Measurements from ENCODE around the gene DOP1B. TPM values are rescaled to one million over a fixed set of nuclear protein-coding genes. Genes with fewer than 3 reads are reported as not detected.

Gene DOP1B
- total and polyA plus RNA-seq, 2 of the 4 experiments (the other 2 are of a cell fraction), result 8.8 to 13.0 TPM

DNA sequence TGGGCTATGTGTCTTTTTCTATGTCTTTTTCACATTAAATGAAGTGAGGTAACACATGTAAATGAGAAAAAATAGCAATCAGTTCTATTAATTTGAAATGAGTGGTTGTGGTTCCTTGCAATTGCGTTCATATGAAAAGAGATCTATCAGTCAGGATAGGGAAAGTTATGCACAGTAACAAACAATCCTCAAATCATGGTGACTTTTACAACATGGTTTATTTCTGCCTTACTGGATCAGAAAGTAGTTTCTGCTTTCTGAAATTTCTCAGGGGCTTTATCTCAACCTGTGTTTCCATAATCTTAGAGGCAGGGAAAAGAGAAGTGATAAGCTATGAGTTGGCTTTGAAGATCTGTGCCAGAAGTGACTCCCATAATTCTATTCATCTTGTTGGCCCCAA, 39.0 kb downstream of the DOP1B start:
- Histone ChIP-seq H2BK120ac (ENCODE audit: low read depth, low read length) (no peak overlapping the region), H3K23ac (ENCODE audit: low read depth, low read length) (no peak overlapping the region)
- in situ Hi-C loops (cut with MboI; ENCODE audit: low sequenced_read_pairs), result no loop called here

More for the DNA sequence above, 39.0 kb downstream of the DOP1B start:
- no TSS peak for BruUV-seq (replicated peaks)
- no peak for ATAC-seq (ENCODE audit: low read depth)
- intact Hi-C loops (cut with micrococcal nuclease) (no loop called here), dilution Hi-C loops (cut with HindIII; ENCODE audit: low sequenced_read_pairs, unreplicated experiment) (no loop called here)
- Histone ChIP-seq H3K4ac (ENCODE audit: low read depth, low read length) (no peak overlapping the region), H2BK15ac (ENCODE audit: low read depth, low read length) (no peak overlapping the region), H4K8ac (ENCODE audit: low read depth in 2 of 2, low read length in 2 of 2) (no peak overlapping the region), H2AK9ac (replicated peaks; ENCODE audit: low read depth, low read length, poor library complexity) (no peak overlapping the region), H3K27ac (ENCODE audit: insufficient read depth, low read length) (no peak overlapping the region), H3K14ac (replicated peaks; ENCODE audit: low read depth, low read length) (no peak overlapping the region), H2AK5ac (ENCODE audit: low read depth, low read length) (no peak overlapping the region), H3K4me3 (ENCODE audit: insufficient read depth, low read depth, low read length) (no peak overlapping the region), H3K9me3 (ENCODE audit: control insufficient read depth, insufficient read depth, low read length) (no peaks in the 10 kb centered on the region), H4K5ac (ENCODE audit: low read depth, low read length) (no peak overlapping the region), H3K27me3 (ENCODE audit: control insufficient read depth, insufficient read depth, low read length) (no peaks in the 10 kb centered on the region), H3K79me1 (ENCODE audit: low read depth in 1 of 2, low read length in 2 of 2) (peaks cover 5 to 22% of the 10 kb centered on the region in 2 experiments; a peak in 3 of 4 replicates), H4K20me1 (ENCODE audit: insufficient read depth, low read length) (no peaks in the 10 kb centered on the region), H4K91ac (ENCODE audit: insufficient read depth, low read depth, low read length) (no peak overlapping the region), H3K56ac (ENCODE audit: extremely low read depth, insufficient read depth, low read length) (no peak overlapping the region), H3K36me3 (ENCODE audit: control insufficient read depth, insufficient read depth, low read length) (no peaks in the 10 kb centered on the region; the same call in 1 of the 2 replicates), H3K4me2 (ENCODE audit: low read depth, low read length) (no peak overlapping the region), H3K9me1 (ENCODE audit: insufficient read depth, low read length) (peaks cover 3% of the 10 kb centered on the region; the same call in 1 of the 2 replicates), H3K9ac (ENCODE audit: low read depth, low read length) (no peak overlapping the region), H2BK5ac (ENCODE audit: low read depth, low read length, poor library complexity, severe bottlenecking) (no peak overlapping the region), H2BK20ac (ENCODE audit: low read depth, low read length) (no peak overlapping the region), H3K4me1 (ENCODE audit: control insufficient read depth, insufficient read depth, low read length) (no peaks in the 10 kb centered on the region), H2AFZ (replicated peaks; ENCODE audit: low read length, poor library complexity) (no peak overlapping the region), H3K18ac (ENCODE audit: low read depth, low read length) (no peak overlapping the region)
- no peak for DNase-seq
- TF ChIP-seq MAZ (IDR thresholded peaks at IDR 0.05; ENCODE audit: borderline replicate concordance, low read depth, low read length), result no peak
- TF ChIP-seq BHLHE40 (IDR thresholded peaks at IDR 0.05; ENCODE audit: low read depth, low read length), result no peak
- no peak for TF ChIP-seq MAFK (IDR thresholded peaks at IDR 0.05; ENCODE audit: low read depth, low read length)
- no peak for TF ChIP-seq MXI1 (IDR thresholded peaks at IDR 0.05; ENCODE audit: borderline replicate concordance, low read depth, low read length)
- TF ChIP-seq ELK1 (IDR thresholded peaks at IDR 0.05; ENCODE audit: borderline replicate concordance, low read depth, low read length), result no peak
- TF ChIP-seq RAD21 (IDR thresholded peaks at IDR 0.05; ENCODE audit: low read length), result no peak
- TF ChIP-seq RFX5 (IDR thresholded peaks at IDR 0.05; ENCODE audit: low read depth, low read length), result no peak
- no peak for TF ChIP-seq CEBPB (IDR thresholded peaks at IDR 0.05; ENCODE audit: low read depth, low read length)
- TF ChIP-seq SMC3 (IDR thresholded peaks at IDR 0.05; ENCODE audit: low read depth, low read length), result no peak
- no peak for TF ChIP-seq CHD1 (IDR thresholded peaks at IDR 0.05; ENCODE audit: low read depth, low read length)
- TF ChIP-seq USF2 (IDR thresholded peaks at IDR 0.05; ENCODE audit: low read depth, low read length), result no peak
- no peak for TF ChIP-seq CTCF (conservative IDR thresholded peaks at IDR 0.05; ENCODE audit: low read depth, low read length)
- TF ChIP-seq POLR2A (IDR thresholded peaks at IDR 0.05; ENCODE audit: low read depth, low read length), result no peak
- no peak for TF ChIP-seq RCOR1 (IDR thresholded peaks at IDR 0.05; ENCODE audit: insufficient replicate concordance, low read length)
- TF ChIP-seq NFE2L2 (IDR thresholded peaks at IDR 0.05; ENCODE audit: low read depth, low read length), result no peak
- TF ChIP-seq FOS (IDR thresholded peaks at IDR 0.05; ENCODE audit: low read depth, low read length), result no peak
- ChIA-PET POLR2A (ENCODE audit: unreplicated experiment) (no interaction called here), CTCF (no interaction called here)
- WGBS, 2 experiments (ENCODE audit: extremely low coverage in 2 of 2, insufficient read length in 1 of 2), result no CpG with 5 or more reads among the region's 1 CpG

Measured in IMR-90 (cell line).